Fibroblast of lung (primary cell): ENCODE results near the gene G6PC2. TPM values are rescaled to one million over a fixed set of nuclear protein-coding genes. Genes with fewer than 3 reads are reported as not detected.

Source experiments
- DNase-seq, 2 donors: peaks; one replicate each; pipeline versions ENCODE4 v3.0.0 to v3.0.0-alpha.2; 2010; ENCODE audit warnings: low read depth in 2 of 2
- H2AFZ ChIP-seq: 2 replicates; pipeline ENCODE4 v1.5.1; 2012; ENCODE audit warnings: low read length, control low read depth, inconsistent platforms
- H3K27ac ChIP-seq: 2 replicates; pipeline ENCODE4 v1.5.1; 2011; ENCODE audit warnings: low read length, control low read depth; ENCODE audit not compliant: insufficient read depth
- H3K27me3 ChIP-seq: 2 replicates; pipeline ENCODE4 v1.5.1; 2011; ENCODE audit warnings: mild to moderate bottlenecking, low read length; ENCODE audit not compliant: control insufficient read depth, insufficient read depth
- H3K36me3 ChIP-seq: 2 replicates; pipeline ENCODE4 v1.5.1; 2011; ENCODE audit warnings: low read length; ENCODE audit not compliant: control insufficient read depth, insufficient read depth
- H3K4me1 ChIP-seq: 2 replicates; pipeline ENCODE4 v1.5.1; 2011; ENCODE audit warnings: low read length; ENCODE audit not compliant: control insufficient read depth, insufficient read depth; ENCODE audit errors: extremely low read depth
- H3K4me2 ChIP-seq: 2 replicates; pipeline ENCODE4 v1.5.1; 2011; ENCODE audit warnings: low read length, control low read depth; ENCODE audit not compliant: insufficient read depth; ENCODE audit errors: extremely low read depth
- H3K4me3 ChIP-seq, 4 experiments: fragments of 200-600 bp in 1 of 4; sonication (generic) in 1 of 4; replicated peaks in 1 of 4; 2 replicates each; pipeline ENCODE4 v1.5.1; 2011 to 2016; ENCODE audit warnings: low read length in 4 of 4, low read depth in 3 of 4, mild to moderate bottlenecking in 3 of 4, control low read depth in 2 of 4, inconsistent platforms in 1 of 4, mixed read lengths in 1 of 4; ENCODE audit not compliant: insufficient read depth in 1 of 4; ENCODE audit errors: control extremely low read depth in 1 of 4
- H3K79me2 ChIP-seq: 2 replicates; pipeline ENCODE4 v1.5.1; 2012; ENCODE audit warnings: mild to moderate bottlenecking, low read length, inconsistent platforms; ENCODE audit not compliant: control insufficient read depth, insufficient read depth
- H3K9ac ChIP-seq: 2 replicates; pipeline ENCODE4 v1.5.1; 2011; ENCODE audit warnings: mild to moderate bottlenecking, low read length, control low read depth; ENCODE audit not compliant: insufficient read depth
- H3K9me3 ChIP-seq: 2 replicates; pipeline ENCODE4 v1.5.1; 2012; ENCODE audit warnings: low read depth, low read length; ENCODE audit not compliant: control insufficient read depth, insufficient read depth
- H4K20me1 ChIP-seq: 2 replicates; pipeline ENCODE4 v1.5.1; 2011; ENCODE audit warnings: low read length; ENCODE audit not compliant: control insufficient read depth, insufficient read depth; ENCODE audit errors: extremely low read depth
- EZH2 ChIP-seq: IDR thresholded peaks from 2 replicates; pipeline ENCODE4 v1.5.1; 2012; ENCODE audit warnings: low read length, control low read depth, mild to moderate bottlenecking; ENCODE audit errors: missing control alignments
- polyA plus RNA-seq, 2 donors: library from polyadenylated mRNA; depleted of rRNA in 1 of 2; stranded (reverse) in 1 of 2; unstranded in 1 of 2; fragments of >200 nt; gene quantifications; 2 replicates each; pipeline ENCODE4 v1.2.1, GENCODE V29; 2011 to 2012; ENCODE audit warnings: missing spikeins in 1 of 2
- total RNA-seq: library from RNA; depleted of rRNA; stranded (reverse); fragments of >200 nt; gene quantifications from 2 replicates; pipeline ENCODE4 v1.2.1, GENCODE V29; 2014
- TF ChIP-seq, protein P1 (sequence below), 2 donors: IDR thresholded peaks in 1 of 2; conservative IDR thresholded peaks in 1 of 2; 1 replicate in 1 of 2; 2 replicates in 1 of 2; pipeline ENCODE4 v1.5.1; 2011 to 2012; ENCODE audit warnings: low read length in 2 of 2, control low read depth in 1 of 2, inconsistent platforms in 1 of 2, low read depth in 1 of 2, mild to moderate bottlenecking in 1 of 2

Gene G6PC2
- total and polyA plus RNA-seq, 2 donors (not counting 1 experiment from before 2014, with no cell fraction given) = not detected

DNA sequence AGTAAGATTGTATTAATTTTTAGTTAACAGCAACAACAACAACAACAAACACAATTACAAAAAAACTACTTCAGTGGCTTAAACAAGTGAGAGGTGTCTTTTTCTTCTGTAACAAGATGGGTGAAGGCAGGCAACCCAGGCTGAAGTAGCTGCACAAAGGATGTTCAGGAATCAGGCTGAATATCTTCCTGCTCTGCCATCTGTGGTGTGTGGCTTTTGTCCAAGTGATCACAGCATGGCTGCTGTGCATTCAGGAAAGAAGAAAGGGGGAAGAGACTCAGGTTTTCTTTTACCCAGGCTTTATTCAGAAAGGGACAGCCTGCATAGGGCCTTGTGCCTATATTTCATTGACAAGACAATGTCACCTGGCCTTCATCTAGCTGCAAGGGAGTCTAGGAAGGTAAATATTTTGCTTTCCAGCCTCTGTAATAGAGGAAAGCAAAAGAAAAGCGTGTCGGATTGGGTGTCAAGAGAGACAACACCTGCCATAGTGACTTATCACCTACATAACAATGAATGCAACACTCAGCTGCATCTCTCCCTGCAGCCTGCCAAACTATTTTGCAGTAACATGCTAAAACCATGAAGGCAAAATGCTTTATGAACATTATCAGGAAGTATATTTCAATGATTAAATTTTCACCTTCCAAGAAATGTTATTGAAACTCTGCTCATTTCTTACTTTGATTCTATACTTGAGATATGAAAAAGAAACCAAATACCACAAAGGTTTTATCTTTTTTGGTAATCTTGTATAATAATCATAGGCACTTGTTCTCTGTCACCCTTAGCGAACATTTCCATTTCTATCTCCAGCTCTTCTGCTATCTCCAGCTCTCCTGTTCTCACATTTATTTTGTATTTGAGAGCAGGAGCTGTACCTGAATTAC lies 14.6 kb downstream of the G6PC2 start:
- no peaks in the 10 kb centered on the region for H3K79me2 ChIP-seq
- no peaks in the 10 kb centered on the region for H3K36me3 ChIP-seq
- H3K4me3 ChIP-seq = no peak overlapping the region
- no peaks in the 10 kb centered on the region for H3K4me1 ChIP-seq
- H3K27me3 ChIP-seq = peaks cover 5% of the 10 kb centered on the region
- DNase-seq = no peak
- H3K9me3 ChIP-seq = no peaks in the 10 kb centered on the region
- H3K9ac ChIP-seq = no peak overlapping the region
- TF ChIP-seq, protein P1, sequence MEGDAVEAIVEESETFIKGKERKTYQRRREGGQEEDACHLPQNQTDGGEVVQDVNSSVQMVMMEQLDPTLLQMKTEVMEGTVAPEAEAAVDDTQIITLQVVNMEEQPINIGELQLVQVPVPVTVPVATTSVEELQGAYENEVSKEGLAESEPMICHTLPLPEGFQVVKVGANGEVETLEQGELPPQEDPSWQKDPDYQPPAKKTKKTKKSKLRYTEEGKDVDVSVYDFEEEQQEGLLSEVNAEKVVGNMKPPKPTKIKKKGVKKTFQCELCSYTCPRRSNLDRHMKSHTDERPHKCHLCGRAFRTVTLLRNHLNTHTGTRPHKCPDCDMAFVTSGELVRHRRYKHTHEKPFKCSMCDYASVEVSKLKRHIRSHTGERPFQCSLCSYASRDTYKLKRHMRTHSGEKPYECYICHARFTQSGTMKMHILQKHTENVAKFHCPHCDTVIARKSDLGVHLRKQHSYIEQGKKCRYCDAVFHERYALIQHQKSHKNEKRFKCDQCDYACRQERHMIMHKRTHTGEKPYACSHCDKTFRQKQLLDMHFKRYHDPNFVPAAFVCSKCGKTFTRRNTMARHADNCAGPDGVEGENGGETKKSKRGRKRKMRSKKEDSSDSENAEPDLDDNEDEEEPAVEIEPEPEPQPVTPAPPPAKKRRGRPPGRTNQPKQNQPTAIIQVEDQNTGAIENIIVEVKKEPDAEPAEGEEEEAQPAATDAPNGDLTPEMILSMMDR (conservative IDR thresholded peaks at IDR 0.05 in 1 of 2, IDR thresholded peaks at IDR 0.05 in 1 of 2; ENCODE audit: low read depth in 1 of 2, low read length in 2 of 2) = no peak
- TF ChIP-seq EZH2 = no peak
- H3K4me2 ChIP-seq = no peak overlapping the region
- no peak overlapping the region for H2AFZ ChIP-seq
- H4K20me1 ChIP-seq = no peaks in the 10 kb centered on the region
- H3K27ac ChIP-seq = no peak overlapping the region

DNA sequence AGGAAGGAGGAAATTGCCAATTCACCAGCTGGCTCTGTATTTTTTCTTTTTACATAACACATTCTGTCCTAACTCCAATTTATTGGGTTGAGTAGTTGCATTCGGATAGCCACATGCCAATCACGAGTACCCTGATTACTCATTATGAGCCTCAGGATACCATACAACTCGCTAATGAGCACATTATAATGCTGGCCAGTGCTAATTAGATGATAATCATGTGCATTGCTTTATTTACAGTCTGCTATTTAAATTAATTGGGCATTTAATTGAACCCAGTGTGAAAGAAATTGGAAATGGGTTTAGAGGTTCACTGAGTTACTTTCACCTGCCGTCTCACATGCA lies 15.2 kb downstream of the G6PC2 start:
- H3K4me1 ChIP-seq = no peaks in the 10 kb centered on the region
- no peaks in the 10 kb centered on the region for H3K79me2 ChIP-seq
- no peak overlapping the region for H3K27ac ChIP-seq
- H2AFZ ChIP-seq = no peak overlapping the region
- no peaks in the 10 kb centered on the region for H3K36me3 ChIP-seq
- H3K27me3 ChIP-seq = peaks cover 5% of the 10 kb centered on the region
- H3K9ac ChIP-seq = no peak overlapping the region
- no peak overlapping the region for H3K4me2 ChIP-seq
- H4K20me1 ChIP-seq = no peaks in the 10 kb centered on the region
- TF ChIP-seq EZH2 = no peak
- TF ChIP-seq, protein P1 (conservative IDR thresholded peaks at IDR 0.05 in 1 of 2, IDR thresholded peaks at IDR 0.05 in 1 of 2; ENCODE audit: low read depth in 1 of 2, low read length in 2 of 2) = no peak
- H3K4me3 ChIP-seq = no peak overlapping the region
- no peaks in the 10 kb centered on the region for H3K9me3 ChIP-seq
- DNase-seq = no peak

GRCh38 chr2:168920504-168921157 lies 19.5 kb downstream of the G6PC2 start:
- Histone ChIP-seq H3K4me1 (no peaks in the 10 kb centered on the region), H3K4me3 (no peak overlapping the region), H3K9me3 (no peaks in the 10 kb centered on the region), H3K9ac (no peak overlapping the region), H3K4me2 (no peak overlapping the region), H3K79me2 (no peaks in the 10 kb centered on the region), H2AFZ (no peak overlapping the region), H4K20me1 (no peaks in the 10 kb centered on the region), H3K36me3 (no peaks in the 10 kb centered on the region), H3K27ac (no peak overlapping the region), H3K27me3 (no peaks in the 10 kb centered on the region)
- peak; percentile 7 to 48 for DNase-seq
- no peak for TF ChIP-seq EZH2
- TF ChIP-seq, protein P1 (conservative IDR thresholded peaks at IDR 0.05 in 1 of 2, IDR thresholded peaks at IDR 0.05 in 1 of 2; ENCODE audit: low read depth in 1 of 2, low read length in 2 of 2) = peak; percentile 25 to 52
